ENCODE data around the gene HSPB3.

DNA sequence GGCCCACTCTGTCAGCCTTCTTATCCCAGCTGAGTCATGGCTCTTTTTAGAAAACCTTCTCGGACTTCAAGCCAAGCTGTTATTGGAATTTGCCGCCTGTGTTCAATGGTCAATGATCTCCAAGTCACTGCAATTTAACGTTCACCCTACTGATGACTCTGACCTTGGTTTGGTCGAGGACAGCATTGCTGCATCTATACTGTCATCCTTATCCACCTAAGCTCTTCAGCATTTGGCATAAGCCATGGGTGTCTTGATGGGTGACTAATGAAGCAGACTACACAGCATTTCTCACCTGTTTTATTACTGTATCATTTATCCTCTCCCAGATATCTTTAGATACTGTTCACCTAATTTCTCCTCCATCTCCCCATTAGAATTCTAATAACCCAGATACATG, 5.6 kb upstream of the HSPB3 start:
- TF ChIP-seq CTCF (IDR thresholded peaks at IDR 0.05; ENCODE audit: low read depth, low read length) (no peak), MAX (IDR thresholded peaks at IDR 0.05; ENCODE audit: low read depth, low read length) (no peak), POLR2A (IDR thresholded peaks at IDR 0.05; ENCODE audit: extremely low read depth, insufficient read length) (no peak)
